ENCODE measurements around the gene GRIN3B. TPM values are rescaled to one million over a fixed set of nuclear protein-coding genes. Genes with fewer than 3 reads are reported as not detected.
A peak's percentile ranks its signal among the peaks of the same experiment; 100 is the strongest.

GRIN3B gene
- total RNA-seq, 2 donors from 2014 or later: 2.0 TPM

- Mint-ChIP-seq H3K4me3 (peak overlapping the region; percentile 40), H3K9me3 (no peaks in the 10 kb centered on the region), H3K4me1 (peaks cover 4% of the 10 kb centered on the region), H3K36me3 (ENCODE audit: low read depth) (peaks cover 4% of the 10 kb centered on the region), H3K27me3 (ENCODE audit: insufficient read depth) (peaks cover 44% of the 10 kb centered on the region), H3K27ac (peak overlapping the region; percentile 21)
- Histone ChIP-seq H3K4me1 (ENCODE audit: control insufficient read depth, insufficient read depth, low read length) (no peaks in the 10 kb centered on the region), H3K4me3 (ENCODE audit: low read length) (no peak overlapping the region), H3K9me3 (ENCODE audit: control insufficient read depth, low read length) (no peaks in the 10 kb centered on the region), H3K27ac (ENCODE audit: low read depth, low read length) (no peak overlapping the region), H3K36me3 (ENCODE audit: control insufficient read depth, insufficient read depth, low read length) (peaks cover 11% of the 10 kb centered on the region), H3K27me3 (ENCODE audit: control insufficient read depth, insufficient read depth, low read length, poor library complexity, severe bottlenecking) (peaks cover 43% of the 10 kb centered on the region), H3K9ac (ENCODE audit: extremely low read depth, low read length, poor library complexity, severe bottlenecking) (no peak overlapping the region)
- no peak for TF ChIP-seq CTCF (conservative IDR thresholded peaks at IDR 0.05)
- DNase-seq: peak; percentile 74
- WGBS, 2 experiments (ENCODE audit: insufficient coverage in 1 of 2, insufficient read length in 1 of 2): 61 to 77% methylated on average over 36 to 64 of the region's 64 CpGs
Measured at GRCh38 chr19:996051-996838, 4.0 kb upstream of the GRIN3B start.

GRCh38 chr19:998064-998463 lies 2.2 kb upstream of the GRIN3B start:
- TF ChIP-seq CTCF (conservative IDR thresholded peaks at IDR 0.05): no peak
- DNase-seq: no peak
- H3K4me3 Mint-ChIP-seq: no peak overlapping the region

DNA sequence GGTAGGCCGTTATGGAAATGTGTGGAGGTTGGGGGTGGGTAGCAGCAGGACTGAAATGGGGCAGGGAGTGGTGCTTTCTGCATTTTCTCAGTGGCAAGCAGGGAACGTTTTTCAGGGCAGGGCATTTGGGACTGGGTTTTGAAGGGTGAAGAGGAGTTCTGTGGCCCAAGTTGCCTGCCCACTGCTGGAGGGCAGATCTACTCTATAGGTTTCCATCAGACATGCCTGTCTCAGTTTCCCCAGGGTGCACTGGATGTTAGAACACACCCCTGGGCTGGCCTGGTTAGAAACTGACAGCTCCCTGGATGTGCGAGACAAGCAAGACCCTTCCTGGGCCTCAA lies 870 bp upstream of the GRIN3B start:
- WGBS, 2 experiments (ENCODE audit: insufficient coverage in 1 of 2, insufficient read length in 1 of 2): 86 to 90% methylated on average over 2 to 3 of the region's 3 CpGs
- peaks cover 53% of the 10 kb centered on the region for H3K27me3 ChIP-seq (ENCODE audit: control insufficient read depth, insufficient read depth, low read length, poor library complexity, severe bottlenecking)
- H3K27me3 Mint-ChIP-seq (ENCODE audit: insufficient read depth): peaks cover 55% of the 10 kb centered on the region

More at GRCh38 chr19:998064-998463, 2.2 kb upstream of the GRIN3B start:
- Histone ChIP-seq H3K27ac (ENCODE audit: low read depth, low read length) (no peak overlapping the region), H3K9ac (ENCODE audit: extremely low read depth, low read length, poor library complexity, severe bottlenecking) (no peak overlapping the region), H3K36me3 (ENCODE audit: control insufficient read depth, insufficient read depth, low read length) (peaks cover 5% of the 10 kb centered on the region), H3K9me3 (ENCODE audit: control insufficient read depth, low read length) (no peaks in the 10 kb centered on the region), H3K27me3 (ENCODE audit: control insufficient read depth, insufficient read depth, low read length, poor library complexity, severe bottlenecking) (peaks cover 53% of the 10 kb centered on the region), H3K4me1 (ENCODE audit: control insufficient read depth, insufficient read depth, low read length) (no peaks in the 10 kb centered on the region), H3K4me3 (ENCODE audit: low read length) (no peak overlapping the region)
- 60 to 69% methylated on average over 6 of the region's 6 CpGs for WGBS, 2 experiments (ENCODE audit: insufficient coverage in 1 of 2, insufficient read length in 1 of 2)
- peaks cover 55% of the 10 kb centered on the region for H3K27me3 Mint-ChIP-seq (ENCODE audit: insufficient read depth)
- H3K36me3 Mint-ChIP-seq (ENCODE audit: low read depth): no peaks in the 10 kb centered on the region
- H3K9me3 Mint-ChIP-seq: no peaks in the 10 kb centered on the region
- H3K27ac Mint-ChIP-seq: no peak overlapping the region
- peaks cover 4% of the 10 kb centered on the region for H3K4me1 Mint-ChIP-seq

More for the DNA sequence above, 870 bp upstream of the GRIN3B start:
- DNase-seq: no peak
- no peaks in the 10 kb centered on the region for H3K9me3 Mint-ChIP-seq
- no peak overlapping the region for H3K4me3 Mint-ChIP-seq
- H3K4me1 Mint-ChIP-seq: peaks cover 4% of the 10 kb centered on the region
- H3K27ac Mint-ChIP-seq: no peak overlapping the region
- no peak overlapping the region for H3K27ac ChIP-seq (ENCODE audit: low read depth, low read length)
- H3K4me3 ChIP-seq (ENCODE audit: low read length): no peak overlapping the region
- H3K36me3 Mint-ChIP-seq (ENCODE audit: low read depth): no peaks in the 10 kb centered on the region
- no peaks in the 10 kb centered on the region for H3K4me1 ChIP-seq (ENCODE audit: control insufficient read depth, insufficient read depth, low read length)
- H3K9me3 ChIP-seq (ENCODE audit: control insufficient read depth, low read length): no peaks in the 10 kb centered on the region
- peaks cover 2% of the 10 kb centered on the region for H3K36me3 ChIP-seq (ENCODE audit: control insufficient read depth, insufficient read depth, low read length)
- TF ChIP-seq CTCF (conservative IDR thresholded peaks at IDR 0.05): no peak
- H3K9ac ChIP-seq (ENCODE audit: extremely low read depth, low read length, poor library complexity, severe bottlenecking): no peak overlapping the region

Measured in endodermal cell (in vitro differentiated cells).